SK-N-SH (cell line): ENCODE results near the gene ACTG2. TPM values are rescaled to one million over a fixed set of nuclear protein-coding genes. Genes with fewer than 3 reads are reported as not detected.
A peak's percentile ranks its signal among the peaks of the same experiment; 100 is the strongest.

Experiments used
- CTCF ChIA-PET: fragments of 300-600, 350-600 bp; formaldehyde crosslinking; extraction: SDS; loops from one replicate; lab custom pipeline; 2021; lab: Yijun Ruan, JAX
- POLR2A ChIA-PET: fragments of 350-600 bp; sonication (Branson Sonifier 250); formaldehyde crosslinking; extraction: SDS; loops from one replicate; lab custom pipeline; 2020; ENCODE audit warnings: antibody characterized with exemption, inconsistent platforms; lab: Yijun Ruan, JAX
- DNase-seq: peaks from one replicate; pipeline ENCODE4 v3.0.0; 2012
- H2AFZ ChIP-seq: fragments of 200-600 bp; sonication (generic); 2 replicates; pipeline ENCODE4 v1.8.1; 2016; ENCODE audit warnings: antibody characterized with exemption, mild to moderate bottlenecking, low read depth
- H3F3A ChIP-seq: fragments of 200-600 bp; sonication (generic); replicated peaks from 2 replicates; pipeline ENCODE3; 2016; ENCODE audit warnings: antibody characterized with exemption, mild to moderate bottlenecking; ENCODE audit not compliant: insufficient read depth
- H3K27ac ChIP-seq, 2 experiments: fragments of 200-500 bp in 1 of 2; fragments of 200-600 bp in 1 of 2; sonication (Bioruptor generic) in 1 of 2; sonication (generic), shearing (Covaris generic) in 1 of 2; 2 replicates each; pipeline versions ENCODE4 v1.5.1 to v1.6.1; 2014 to 2016; ENCODE audit warnings: low read depth in 2 of 2, inconsistent platforms in 1 of 2, low read length in 1 of 2, mild to moderate bottlenecking in 1 of 2, mixed read lengths in 1 of 2
- H3K27me3 ChIP-seq: fragments of 200-600 bp; sonication (generic), shearing (Covaris generic); 2 replicates; pipeline ENCODE4 v1.6.1; 2016; ENCODE audit warnings: mixed run types; ENCODE audit not compliant: insufficient read depth
- H3K36me3 ChIP-seq, 2 experiments: fragments of 200-500 bp in 1 of 2; fragments of 200-600 bp in 1 of 2; sonication (Bioruptor generic) in 1 of 2; sonication (generic) in 1 of 2; replicated peaks in 1 of 2; 2 replicates each; pipeline versions ENCODE3 to v1.5.1; 2014 to 2016; ENCODE audit warnings: low read length in 1 of 2, mild to moderate bottlenecking in 1 of 2; ENCODE audit not compliant: insufficient read depth in 2 of 2, control insufficient read depth in 1 of 2
- H3K4me1 ChIP-seq, 2 experiments: fragments of 200-500 bp in 1 of 2; fragments of 200-600 bp in 1 of 2; sonication (Bioruptor generic) in 1 of 2; sonication (generic), shearing (Covaris generic) in 1 of 2; 2 replicates each; pipeline versions ENCODE4 v1.5.1 to v1.6.1; 2014 to 2016; ENCODE audit warnings: low read depth in 1 of 2, low read length in 1 of 2, mixed run types in 1 of 2; ENCODE audit not compliant: insufficient read depth in 2 of 2, control insufficient read depth in 1 of 2
- H3K4me2 ChIP-seq: fragments of 200-600 bp; sonication (generic), shearing (Covaris generic); 2 replicates; pipeline ENCODE4 v1.6.1; 2017; ENCODE audit warnings: mixed run types
- H3K4me3 ChIP-seq, 2 experiments: fragments of 200-500 bp in 1 of 2; fragments of 200-600 bp in 1 of 2; sonication (Bioruptor generic) in 1 of 2; sonication (generic), shearing (Covaris generic) in 1 of 2; 2 replicates each; pipeline versions ENCODE4 v1.5.1 to v1.8.1; 2014 to 2016; ENCODE audit warnings: low read depth in 2 of 2, inconsistent platforms in 1 of 2, low read length in 1 of 2, mild to moderate bottlenecking in 1 of 2, mixed read lengths in 1 of 2, moderate library complexity in 1 of 2
- H3K79me2 ChIP-seq: fragments of 200-600 bp; sonication (generic); 2 replicates; pipeline ENCODE4 v1.8.1; 2017; ENCODE audit warnings: mild to moderate bottlenecking; ENCODE audit not compliant: insufficient read depth
- H3K9ac ChIP-seq: fragments of 200-600 bp; sonication (generic); 2 replicates; pipeline ENCODE4 v1.6.1; 2017; ENCODE audit warnings: mixed run types
- H3K9me2 ChIP-seq: fragments of 200-600 bp; sonication (generic); 2 replicates; pipeline ENCODE4 v1.6.1; 2017; ENCODE audit warnings: mixed run types
- H3K9me3 ChIP-seq: fragments of 200-600 bp; sonication (generic); 2 replicates; pipeline ENCODE4 v1.6.1; 2017; ENCODE audit warnings: mixed run types, mild to moderate bottlenecking, moderate library complexity
- H4K20me1 ChIP-seq: fragments of 200-600 bp; sonication (generic); 2 replicates; pipeline ENCODE4 v1.6.1; 2017; ENCODE audit warnings: mild to moderate bottlenecking, mixed run types; ENCODE audit not compliant: insufficient read depth
- CTCF ChIP-seq: fragments of 200-600 bp; sonication (generic); IDR thresholded peaks from 2 replicates; pipeline ENCODE4 v1.6.1; 2017; ENCODE audit warnings: antibody characterized with exemption, mild to moderate bottlenecking, moderate library complexity
- ELF1 ChIP-seq: IDR thresholded peaks from 2 replicates; pipeline ENCODE4 v1.4.0; 2012
- EZH2phosphoT487 ChIP-seq: fragments of 200-600 bp; sonication (generic); IDR thresholded peaks from 2 replicates; pipeline ENCODE4 v1.6.1; 2017; ENCODE audit warnings: low read depth, mixed run types, mild to moderate bottlenecking, antibody characterized with exemption, moderate library complexity, borderline replicate concordance
- FOSL2 ChIP-seq: IDR thresholded peaks from 2 replicates; pipeline ENCODE4 v1.4.0; 2012; ENCODE audit warnings: low read depth, mild to moderate bottlenecking, moderate library complexity, borderline replicate concordance
- FOXJ3 ChIP-seq: sonication (generic); formaldehyde crosslinking; IDR thresholded peaks from 2 replicates; pipeline ENCODE4 v1.5.1; 2020; ENCODE audit warnings: mild to moderate bottlenecking, missing genetic modification reagents
- MEF2A ChIP-seq: IDR thresholded peaks from 2 replicates; pipeline ENCODE4 v1.4.0; 2012; ENCODE audit warnings: low read depth, borderline replicate concordance
- NFIC ChIP-seq: IDR thresholded peaks from 2 replicates; pipeline ENCODE4 v1.4.0; 2012; ENCODE audit warnings: borderline replicate concordance
- NRF1 ChIP-seq: IDR thresholded peaks from 2 replicates; pipeline ENCODE4 v1.6.1; 2012; ENCODE audit warnings: low read depth, mild to moderate bottlenecking, low read length
- PBX3 ChIP-seq: IDR thresholded peaks from 2 replicates; pipeline ENCODE4; 2012
- RAD21 ChIP-seq: IDR thresholded peaks from 2 replicates; pipeline ENCODE4 v1.6.1; 2012; ENCODE audit warnings: mild to moderate bottlenecking, low read length
- RCOR1 ChIP-seq: fragments of 150-350 bp; IDR thresholded peaks from 2 replicates; pipeline ENCODE4 v1.6.1; 2017; ENCODE audit warnings: antibody characterized with exemption, low read length
- REST ChIP-seq: IDR thresholded peaks from 2 replicates; pipeline ENCODE4 v1.6.1; 2012; ENCODE audit warnings: mild to moderate bottlenecking, low read depth, low read length, moderate library complexity
- RXRA ChIP-seq: IDR thresholded peaks from 2 replicates; pipeline ENCODE4 v1.4.0; 2012; ENCODE audit warnings: low read depth, mild to moderate bottlenecking, borderline replicate concordance
- TAF1 ChIP-seq: IDR thresholded peaks from 2 replicates; pipeline ENCODE4 v1.6.1; 2012; ENCODE audit warnings: low read depth, mild to moderate bottlenecking, low read length, moderate library complexity, borderline replicate concordance
- USF1 ChIP-seq: IDR thresholded peaks from 2 replicates; pipeline ENCODE4 v1.4.0; 2012; ENCODE audit warnings: low read depth, borderline replicate concordance
- YY1 ChIP-seq: IDR thresholded peaks from 2 replicates; pipeline ENCODE4 v1.4.0; 2012; ENCODE audit warnings: low read depth, mild to moderate bottlenecking
- WGBS: methylation state at CpG from one replicate; pipeline ENCODE4 v1.1.6; 2017; ENCODE audit warnings: low lambda C conversion rate; 5-methylcytosine and 5-hydroxymethylcytosine counted together
- polyA plus RNA-seq, 3 experiments: library from polyadenylated mRNA; depleted of rRNA; stranded (reverse); fragments of >200 nt; gene quantifications; 2 replicates each; pipeline ENCODE4 v1.2.3, GENCODE V29; 2012
- TF ChIP-seq, protein P1 (sequence below): fragments of 150-350 bp; IDR thresholded peaks from 2 replicates; pipeline ENCODE4 v1.6.1; 2017; ENCODE audit warnings: antibody characterized with exemption, low read length, low read depth, borderline replicate concordance

ACTG2 gene
- polyA plus RNA-seq, 1 of the 3 experiments (the other 2 are of a cell fraction) = 0.25 TPM

- TF ChIP-seq FOSL2 (peak; percentile 63), RXRA (0 out of 2 replicates have a peak, but pooled peaks have one; percentile 13), CTCF (no peak)
- TF ChIP-seq, protein P1, sequence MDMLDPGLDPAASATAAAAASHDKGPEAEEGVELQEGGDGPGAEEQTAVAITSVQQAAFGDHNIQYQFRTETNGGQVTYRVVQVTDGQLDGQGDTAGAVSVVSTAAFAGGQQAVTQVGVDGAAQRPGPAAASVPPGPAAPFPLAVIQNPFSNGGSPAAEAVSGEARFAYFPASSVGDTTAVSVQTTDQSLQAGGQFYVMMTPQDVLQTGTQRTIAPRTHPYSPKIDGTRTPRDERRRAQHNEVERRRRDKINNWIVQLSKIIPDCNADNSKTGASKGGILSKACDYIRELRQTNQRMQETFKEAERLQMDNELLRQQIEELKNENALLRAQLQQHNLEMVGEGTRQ = no peak
Measured at GRCh38 chr2:73938718-73939352, 46.0 kb downstream of the ACTG2 start (continued).

GRCh38 chr2:73939419-73939818 is 46.6 kb downstream of the ACTG2 start:
- no peaks in the 10 kb centered on the region for H3K9me2 ChIP-seq
- no peak overlapping the region for H2AFZ ChIP-seq
- no peak for TF ChIP-seq NRF1
- no peak for TF ChIP-seq PBX3
- no peak for TF ChIP-seq RXRA
- no peak for TF ChIP-seq NFIC
- no peak for TF ChIP-seq EZH2phosphoT487
- no peak for TF ChIP-seq REST
- peak; percentile 14; the same call in 1 of the 2 replicates for TF ChIP-seq RAD21
- no peak for TF ChIP-seq RCOR1
- TF ChIP-seq TAF1 = no peak
- TF ChIP-seq USF1 = no peak
- TF ChIP-seq ELF1 = no peak
- peak; percentile 14; the same call in 1 of the 2 replicates for TF ChIP-seq CTCF
- TF ChIP-seq FOXJ3 (CRISPR knock-in tag) = no peak
- TF ChIP-seq, protein P1 = no peak
- TF ChIP-seq MEF2A = no peak
- TF ChIP-seq YY1 = no peak
- no peaks in the 10 kb centered on the region for H3K9me3 ChIP-seq
- ChIA-PET POLR2A (interaction anchor here (0.9 kb wide), 1 partner anchor 12 kb away, joined by 3 read pairs; the partner anchor contains the start of gene DGUOK), CTCF (no interaction called here)
- DNase-seq = no peak
- no peak overlapping the region for H3K9ac ChIP-seq
- H3K27me3 ChIP-seq = no peaks in the 10 kb centered on the region
- H4K20me1 ChIP-seq = peaks cover 100% of the 10 kb centered on the region
- H3K36me3 ChIP-seq = peaks cover 36 to 43% of the 10 kb centered on the region in 2 experiments
- peak overlapping the region; percentile 55; the same call in 1 of the 2 replicates for H3K4me2 ChIP-seq
- peaks cover 87% of the 10 kb centered on the region for H3K79me2 ChIP-seq
- H3K4me1 ChIP-seq = peaks cover 25 to 36% of the 10 kb centered on the region in 2 experiments
- no peak overlapping the region for H3K4me3 ChIP-seq
- H3F3A ChIP-seq = peaks cover 47% of the 10 kb centered on the region
- H3K27ac ChIP-seq = peak overlapping the region; percentile 58 to 69
- WGBS = 100% methylated on average over 2 of the region's 2 CpGs
